GM21737 (cell line): Measurements from ENCODE around the gene SLC17A5.
"Not testable (repeated sequence)": the region's sequence is repeated elsewhere in the genome, so short reads cannot be mapped to it uniquely, and the experiment has no call there.

Source experiments
- ATAC-seq: cut with Tn5 transposase; IDR thresholded peaks from one replicate; pipeline ENCODE4 v1.9.1; 2021; ENCODE audit warnings: mild to moderate bottlenecking, moderate library complexity; ENCODE audit not compliant: unreplicated experiment

The SLC17A5 gene

GRCh38 chr6:73569121-73569520, 84.7 kb downstream of the SLC17A5 start:
- no peak for ATAC-seq

- no peak for ATAC-seq
Measured at GRCh38 chr6:73566954-73567591, 86.7 kb downstream of the SLC17A5 start.

GRCh38 chr6:73566486-73566871, 87.3 kb downstream of the SLC17A5 start:
- ATAC-seq = not testable (repeated sequence)

GRCh38 chr6:73565767-73566485, 87.9 kb downstream of the SLC17A5 start:
- no peak for ATAC-seq

- no peak for ATAC-seq
Measured at GRCh38 chr6:73564578-73565345, 89.0 kb downstream of the SLC17A5 start.

GRCh38 chr6:73562558-73562957, 91.2 kb downstream of the SLC17A5 start:
- ATAC-seq = no peak

GRCh38 chr6:73560853-73561407, 92.9 kb downstream of the SLC17A5 start:
- ATAC-seq = no peak

- ATAC-seq = no peak
Measured at GRCh38 chr6:73560182-73560732, 93.5 kb downstream of the SLC17A5 start.

GRCh38 chr6:73559399-73559794, 94.4 kb downstream of the SLC17A5 start:
- not testable (repeated sequence) for ATAC-seq

- ATAC-seq = peak; percentile 47
Measured at GRCh38 chr6:73558624-73559398, 95.0 kb downstream of the SLC17A5 start.

GRCh38 chr6:73556836-73557235, 97.0 kb downstream of the SLC17A5 start:
- ATAC-seq = no peak

GRCh38 chr6:73555380-73555949, 98.3 kb downstream of the SLC17A5 start:
- not testable (repeated sequence) for ATAC-seq

- ATAC-seq = not testable (repeated sequence)
Measured at GRCh38 chr6:73551115-73551514, 102.7 kb downstream of the SLC17A5 start.

- ATAC-seq = no peak
Measured at GRCh38 chr6:73548458-73549446, 105.0 kb downstream of the SLC17A5 start.

- no peak for ATAC-seq
Measured at GRCh38 chr6:73547036-73547435, 106.8 kb downstream of the SLC17A5 start.
